Ishikawa (cell line): ENCODE measurements around the gene DPT.

Experiments
- CEBPB ChIP-seq: IDR thresholded peaks from 2 replicates; pipeline ENCODE4 v1.6.1; 2012
- EGR1 ChIP-seq: IDR thresholded peaks from 2 replicates; pipeline ENCODE4 v1.6.1; 2012
- FOXM1 ChIP-seq: IDR thresholded peaks from 2 replicates; pipeline ENCODE4 v1.6.1; 2012; ENCODE audit warnings: low read depth, borderline replicate concordance
- MAX ChIP-seq: IDR thresholded peaks from 2 replicates; pipeline ENCODE4 v1.6.1; 2012
- RAD21 ChIP-seq: IDR thresholded peaks from 2 replicates; pipeline ENCODE4 v1.6.1; 2012; ENCODE audit warnings: low read depth
- REST ChIP-seq: IDR thresholded peaks from 2 replicates; pipeline ENCODE4 v1.6.1; 2012; ENCODE audit warnings: low read depth, mild to moderate bottlenecking
- TAF1 ChIP-seq: IDR thresholded peaks from 2 replicates; pipeline ENCODE4 v1.6.1; 2012; ENCODE audit warnings: low read depth, mild to moderate bottlenecking
- TEAD4 ChIP-seq: IDR thresholded peaks from 2 replicates; pipeline ENCODE4 v1.6.1; 2012
- YY1 ChIP-seq: IDR thresholded peaks from 2 replicates; pipeline ENCODE4 v1.6.1; 2012; ENCODE audit warnings: low read depth

- no peak for TF ChIP-seq CEBPB
- TF ChIP-seq EGR1 = no peak
- TF ChIP-seq TEAD4 = no peak
- TF ChIP-seq FOXM1 = no peak
- TF ChIP-seq YY1 = no peak
- no peak for TF ChIP-seq TAF1
- no peak for TF ChIP-seq REST
- no peak for TF ChIP-seq RAD21
- no peak for TF ChIP-seq MAX
Measured at GRCh38 chr1:168726281-168726680, 2.7 kb downstream of the DPT start.
